ENCODE measurements around the gene OVAAL.

GRCh38 chr1:180550241-180550640, 8.5 kb upstream of the OVAAL start:
- TF ChIP-seq, protein P1, sequence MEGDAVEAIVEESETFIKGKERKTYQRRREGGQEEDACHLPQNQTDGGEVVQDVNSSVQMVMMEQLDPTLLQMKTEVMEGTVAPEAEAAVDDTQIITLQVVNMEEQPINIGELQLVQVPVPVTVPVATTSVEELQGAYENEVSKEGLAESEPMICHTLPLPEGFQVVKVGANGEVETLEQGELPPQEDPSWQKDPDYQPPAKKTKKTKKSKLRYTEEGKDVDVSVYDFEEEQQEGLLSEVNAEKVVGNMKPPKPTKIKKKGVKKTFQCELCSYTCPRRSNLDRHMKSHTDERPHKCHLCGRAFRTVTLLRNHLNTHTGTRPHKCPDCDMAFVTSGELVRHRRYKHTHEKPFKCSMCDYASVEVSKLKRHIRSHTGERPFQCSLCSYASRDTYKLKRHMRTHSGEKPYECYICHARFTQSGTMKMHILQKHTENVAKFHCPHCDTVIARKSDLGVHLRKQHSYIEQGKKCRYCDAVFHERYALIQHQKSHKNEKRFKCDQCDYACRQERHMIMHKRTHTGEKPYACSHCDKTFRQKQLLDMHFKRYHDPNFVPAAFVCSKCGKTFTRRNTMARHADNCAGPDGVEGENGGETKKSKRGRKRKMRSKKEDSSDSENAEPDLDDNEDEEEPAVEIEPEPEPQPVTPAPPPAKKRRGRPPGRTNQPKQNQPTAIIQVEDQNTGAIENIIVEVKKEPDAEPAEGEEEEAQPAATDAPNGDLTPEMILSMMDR (IDR thresholded peaks at IDR 0.05; ENCODE audit: insufficient read depth, low read length, poor library complexity, severe bottlenecking): no peak
- no peak for TF ChIP-seq EZH2phosphoT487 (conservative IDR thresholded peaks at IDR 0.05; ENCODE audit: low read length)

Measured in SU-DHL-6 (cell line).